SJCRH30 (cell line): ENCODE data around the gene UGT1A6. TPM values are rescaled to one million over a fixed set of nuclear protein-coding genes. Genes with fewer than 3 reads are reported as not detected.
"Not testable (repeated sequence)": the region's sequence is repeated elsewhere in the genome, so short reads cannot be mapped to it uniquely, and the experiment has no call there.

Experiments used
- DNase-seq, 2 experiments: peaks; one replicate each; pipeline ENCODE4 v3.0.0-alpha.2; 2015 to 2020
- H3K27ac ChIP-seq: fragments of 250-450 bp; sonication (Bioruptor Pico); 2 replicates; pipeline ENCODE4 v1.5.1; 2020; ENCODE audit warnings: mild to moderate bottlenecking, moderate library complexity
- H3K27me3 ChIP-seq: fragments of 250-450 bp; sonication (Bioruptor Pico); 2 replicates; pipeline ENCODE4 v1.5.1; 2020; ENCODE audit warnings: mild to moderate bottlenecking, moderate library complexity
- H3K36me3 ChIP-seq: fragments of 250-450 bp; sonication (Bioruptor Pico); 2 replicates; pipeline ENCODE4 v1.5.1; 2020; ENCODE audit warnings: mild to moderate bottlenecking, moderate library complexity
- H3K4me1 ChIP-seq: fragments of 250-450 bp; sonication (Bioruptor Pico); 2 replicates; pipeline ENCODE4 v1.5.1; 2020; ENCODE audit warnings: mild to moderate bottlenecking, moderate library complexity
- H3K4me3 ChIP-seq: fragments of 250-450 bp; sonication (Bioruptor Pico); 2 replicates; pipeline ENCODE4 v1.5.1; 2020; ENCODE audit warnings: mild to moderate bottlenecking, moderate library complexity
- H3K9me3 ChIP-seq: fragments of 250-450 bp; sonication (Bioruptor Pico); replicated peaks from 2 replicates; pipeline ENCODE4 v1.5.1; 2020; ENCODE audit warnings: mild to moderate bottlenecking, moderate library complexity
- total RNA-seq: library from RNA; depleted of rRNA; stranded (reverse); fragments of >200 nt; shearing (Covaris generic); gene quantifications from 2 replicates; pipeline ENCODE4 v1.2.3, GENCODE V29; 2014

The UGT1A6 gene
- total RNA-seq, 1 experiment from 2014 or later = not detected

DNA sequence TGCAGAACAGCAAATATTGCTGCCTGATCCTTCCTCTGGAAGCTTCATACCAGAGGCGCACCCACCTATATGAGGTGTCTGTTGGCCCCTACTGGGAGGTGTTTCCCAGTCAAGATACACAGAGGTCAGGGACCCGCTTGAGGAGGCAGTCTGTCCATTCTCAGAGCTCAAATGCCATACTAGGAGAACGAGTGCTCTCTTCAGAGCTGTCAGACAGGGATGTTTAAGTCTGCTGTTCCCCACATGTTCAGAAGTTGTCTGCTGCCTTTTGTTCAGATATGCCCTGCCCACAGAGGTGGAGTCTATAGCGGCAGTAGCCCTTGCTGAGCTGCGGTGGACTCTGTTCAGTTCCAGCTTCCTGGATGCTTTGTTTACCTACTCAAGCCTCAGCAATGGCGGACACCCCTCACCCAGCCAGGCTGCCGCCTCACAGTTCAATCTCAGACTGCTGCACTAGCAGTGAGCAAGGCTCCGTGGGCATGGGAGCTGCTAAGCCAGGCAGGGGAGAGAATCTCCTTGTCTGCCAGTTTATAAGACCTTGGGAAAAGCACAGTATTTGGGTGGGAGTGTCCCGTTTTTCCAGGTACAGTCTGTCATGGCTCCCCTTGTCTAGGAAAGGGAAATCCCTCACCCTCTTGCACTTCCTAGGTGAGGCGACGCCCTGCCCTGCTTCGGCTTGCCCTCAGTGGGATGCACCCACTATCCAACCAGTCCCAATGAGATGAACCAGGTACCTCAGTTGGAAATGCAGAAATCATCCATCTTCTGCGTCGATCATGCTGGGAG lies 44.4 kb downstream of the UGT1A6 start:
- H3K27me3 ChIP-seq, H3K9me3 ChIP-seq, H3K4me3 ChIP-seq, H3K27ac ChIP-seq, H3K36me3 ChIP-seq, DNase-seq, H3K4me1 ChIP-seq: not testable (repeated sequence)

DNA sequence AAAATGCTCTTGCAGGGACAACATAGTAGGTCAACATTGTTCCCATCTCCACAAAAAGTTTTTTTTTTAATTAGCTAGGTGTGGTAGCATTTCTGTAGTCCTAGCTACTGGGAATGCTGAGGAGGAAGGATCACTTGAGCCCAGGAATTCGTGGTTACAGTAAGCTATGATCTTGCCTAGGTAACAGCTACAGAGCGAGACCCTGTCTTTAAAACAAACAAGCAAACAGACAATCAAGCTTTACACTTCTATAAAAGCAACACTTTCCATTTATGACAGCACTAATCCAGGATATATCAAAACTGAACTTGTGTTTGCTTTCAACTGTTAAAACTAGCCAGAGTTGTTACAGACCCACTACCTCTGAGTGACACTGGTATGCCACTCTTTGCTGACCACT lies 48.2 kb downstream of the UGT1A6 start:
- Histone ChIP-seq H3K4me1 (no peaks in the 10 kb centered on the region; the same call in 1 of the 2 replicates), H3K9me3 (no peaks in the 10 kb centered on the region), H3K27ac (no peak overlapping the region), H3K4me3 (no peak overlapping the region), H3K27me3 (no peaks in the 10 kb centered on the region), H3K36me3 (no peaks in the 10 kb centered on the region)
- DNase-seq = no peak

DNA sequence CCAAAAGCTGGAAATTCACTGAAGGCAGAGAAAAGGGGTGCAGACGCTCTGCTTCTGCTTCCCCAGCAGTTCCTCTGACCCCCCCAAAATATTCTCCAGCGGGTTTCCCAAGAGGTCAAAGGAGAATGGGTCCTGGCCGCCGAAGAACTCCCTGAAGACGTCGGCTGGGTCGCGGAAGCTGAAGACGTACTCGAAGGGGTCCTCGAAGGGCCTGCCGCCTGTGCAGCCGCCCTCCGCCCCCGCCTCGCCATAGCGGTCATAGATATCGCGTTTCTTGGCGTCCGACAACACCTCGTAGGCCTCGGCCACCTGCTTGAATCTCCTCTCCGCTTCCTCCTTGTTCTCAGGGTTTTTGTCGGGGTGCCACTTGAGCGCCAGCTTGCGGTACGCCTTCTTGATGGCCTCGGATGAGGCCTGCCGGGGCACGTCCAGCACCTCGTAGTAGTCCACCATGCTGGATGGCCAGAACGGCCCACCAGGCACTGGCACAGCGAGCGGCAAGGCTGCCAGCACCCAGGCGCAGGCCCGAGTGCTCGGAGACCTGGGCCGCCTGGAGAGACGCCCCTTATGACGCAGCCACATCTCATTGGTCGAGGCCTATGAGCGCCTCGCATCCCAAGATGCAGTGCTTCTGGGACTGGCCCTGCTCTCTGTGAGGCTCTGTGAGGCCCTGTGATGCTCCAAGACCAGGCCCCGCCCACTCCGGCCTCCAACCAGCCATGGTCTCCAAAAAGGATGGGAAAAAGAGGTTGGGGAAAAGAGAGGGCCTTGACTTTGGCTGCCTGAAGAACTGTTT lies 51.0 kb downstream of the UGT1A6 start:
- Histone ChIP-seq H3K9me3 (no peaks in the 10 kb centered on the region; the same call in 1 of the 2 replicates), H3K27me3 (no peaks in the 10 kb centered on the region), H3K4me1 (peaks cover 6% of the 10 kb centered on the region; the same call in 1 of the 2 replicates), H3K27ac (no peak overlapping the region), H3K4me3 (no peak overlapping the region), H3K36me3 (no peaks in the 10 kb centered on the region)
- no peak for DNase-seq

DNA sequence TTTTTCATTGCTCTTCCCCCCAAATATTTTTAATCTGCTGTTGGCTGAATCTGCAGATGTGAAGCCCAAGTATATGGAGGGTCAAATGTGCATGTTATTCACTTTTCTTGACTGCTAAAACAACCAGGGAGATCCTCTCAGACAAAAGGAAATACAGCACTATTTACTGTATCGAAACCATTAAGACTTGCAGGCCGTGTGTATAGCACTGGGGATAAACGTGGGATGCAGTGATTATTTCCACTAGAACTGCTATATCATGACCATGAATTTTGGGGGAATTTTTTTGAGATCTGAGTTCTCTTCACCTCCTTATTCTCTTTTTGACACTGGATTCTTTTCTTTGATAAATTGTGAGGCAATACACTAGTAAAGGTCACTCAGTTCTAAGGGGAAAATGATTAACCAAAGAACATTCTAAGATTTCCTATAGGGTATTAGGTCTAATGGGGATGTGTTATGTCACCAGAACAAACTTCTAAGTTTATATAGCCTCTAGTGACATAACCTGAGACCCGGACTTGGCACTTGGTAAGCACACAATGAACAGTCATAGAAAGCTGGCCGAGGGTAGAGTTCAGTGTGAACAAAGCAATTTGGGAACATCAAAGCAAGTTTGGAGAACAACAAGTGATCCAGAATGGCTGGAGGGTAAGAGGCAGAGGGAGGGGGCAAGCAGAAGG lies 52.5 kb downstream of the UGT1A6 start:
- H3K4me1 ChIP-seq = peaks cover 6% of the 10 kb centered on the region; the same call in 1 of the 2 replicates
- DNase-seq = no peak

DNA sequence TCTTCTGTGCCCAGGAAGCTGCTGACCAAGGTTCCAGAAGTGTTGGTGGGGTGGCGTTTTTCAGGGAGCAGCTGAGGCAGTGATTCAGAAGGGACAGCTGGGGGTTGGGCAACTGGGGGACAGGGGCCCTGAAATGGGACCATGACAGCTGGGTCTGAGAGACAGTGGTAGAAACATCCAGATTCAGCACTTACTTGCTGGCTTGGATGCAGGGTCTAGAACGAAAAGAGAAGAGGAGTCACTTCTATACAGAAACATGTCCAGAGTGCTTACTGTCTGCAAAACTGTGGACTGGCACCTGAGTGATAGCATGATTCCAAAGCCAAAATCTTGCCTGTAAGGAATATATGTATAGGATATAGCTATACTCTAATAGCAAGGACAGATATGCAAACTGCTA lies 53.1 kb downstream of the UGT1A6 start:
- not testable (repeated sequence) for H3K4me1 ChIP-seq, H3K27ac ChIP-seq, H3K36me3 ChIP-seq, H3K4me3 ChIP-seq, H3K9me3 ChIP-seq, H3K27me3 ChIP-seq, DNase-seq

More for the DNA sequence above, 52.5 kb downstream of the UGT1A6 start:
- Histone ChIP-seq H3K27ac (no peak overlapping the region), H3K36me3 (no peaks in the 10 kb centered on the region), H3K27me3 (no peaks in the 10 kb centered on the region), H3K9me3 (no peaks in the 10 kb centered on the region; the same call in none of the 2 replicates), H3K4me3 (no peak overlapping the region)

DNA sequence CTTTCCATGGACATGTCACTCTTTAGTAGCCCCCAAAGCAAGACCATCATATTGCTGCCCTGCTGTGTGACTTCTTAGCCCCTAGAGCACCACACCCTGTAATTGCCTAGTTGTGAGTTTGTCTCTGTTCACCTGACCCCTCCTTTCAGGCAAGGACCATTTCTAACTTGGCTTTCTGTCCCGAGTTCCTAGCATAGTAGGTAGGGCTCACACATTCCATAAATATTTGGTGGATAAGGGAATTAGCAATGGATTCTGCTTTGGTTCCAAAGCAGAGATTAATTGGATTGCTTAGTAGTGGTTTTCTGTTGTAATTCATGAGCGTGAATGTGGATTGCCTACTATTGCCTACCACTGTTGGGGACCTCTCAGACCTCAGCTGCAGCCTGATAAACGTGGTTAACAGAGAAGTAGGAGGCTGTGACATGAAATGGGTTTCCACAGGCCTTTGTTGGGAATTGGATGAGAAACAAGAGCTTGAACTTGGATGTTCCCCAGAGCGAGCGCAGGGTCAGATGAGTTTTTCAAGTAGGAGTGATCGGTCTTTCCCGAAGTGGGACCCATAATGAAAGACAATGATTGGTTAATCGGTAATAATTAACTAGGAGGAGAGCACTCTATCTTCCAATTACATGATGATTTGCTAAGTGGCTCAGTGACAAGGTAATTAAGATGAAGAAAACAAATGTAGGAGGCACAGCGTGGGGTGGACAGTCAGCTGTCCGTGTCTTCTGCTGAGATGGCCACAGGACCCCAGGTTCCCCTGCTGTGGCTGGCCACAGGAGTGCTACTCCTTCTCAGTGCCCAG lies 54.0 kb downstream of the UGT1A6 start:
- Histone ChIP-seq H3K36me3 (no peaks in the 10 kb centered on the region), H3K9me3 (peaks cover 5% of the 10 kb centered on the region), H3K4me3 (no peak overlapping the region), H3K4me1 (peaks cover 6% of the 10 kb centered on the region; the same call in 1 of the 2 replicates), H3K27me3 (no peaks in the 10 kb centered on the region), H3K27ac (no peak overlapping the region)
- no peak for DNase-seq

DNA sequence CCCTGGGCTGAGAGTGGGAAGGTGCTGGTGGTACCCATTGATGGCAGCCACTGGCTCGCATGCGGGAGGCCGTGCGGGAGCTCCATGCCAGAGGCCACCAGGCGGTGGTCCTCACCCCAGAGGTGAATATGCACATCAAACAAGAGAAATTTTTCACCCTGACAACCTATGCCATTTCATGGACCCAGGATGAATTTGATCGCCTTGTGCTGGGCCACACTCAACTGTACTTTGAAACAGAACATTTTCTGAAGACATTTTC lies 54.5 kb downstream of the UGT1A6 start:
- no peaks in the 10 kb centered on the region for H3K36me3 ChIP-seq
- peaks cover 6% of the 10 kb centered on the region; the same call in 1 of the 2 replicates for H3K4me1 ChIP-seq
- H3K4me3 ChIP-seq = no peak overlapping the region
- no peaks in the 10 kb centered on the region for H3K27me3 ChIP-seq
- DNase-seq = no peak
- H3K9me3 ChIP-seq = peaks cover 5% of the 10 kb centered on the region
- no peak overlapping the region for H3K27ac ChIP-seq

DNA sequence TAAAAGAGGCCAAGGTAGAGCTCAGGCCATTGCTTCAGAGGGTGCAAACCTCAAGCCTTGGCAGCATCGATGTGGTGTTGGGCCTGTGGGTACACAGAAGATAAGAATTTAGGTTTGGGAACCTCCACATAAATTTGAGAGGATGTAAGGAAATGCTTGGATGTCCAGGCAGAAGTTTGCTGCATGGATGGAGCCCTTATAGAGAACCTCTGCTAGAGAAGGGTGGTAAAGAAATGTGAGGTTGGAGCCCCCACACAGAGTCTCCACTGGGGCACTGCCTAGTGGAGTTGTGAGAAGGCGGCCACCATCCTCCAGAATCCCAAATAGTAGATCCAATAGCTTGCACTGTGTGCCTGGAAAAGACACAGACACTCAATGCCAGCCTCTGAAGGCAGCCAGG lies 58.0 kb downstream of the UGT1A6 start:
- not testable (repeated sequence) for H3K27me3 ChIP-seq

DNA sequence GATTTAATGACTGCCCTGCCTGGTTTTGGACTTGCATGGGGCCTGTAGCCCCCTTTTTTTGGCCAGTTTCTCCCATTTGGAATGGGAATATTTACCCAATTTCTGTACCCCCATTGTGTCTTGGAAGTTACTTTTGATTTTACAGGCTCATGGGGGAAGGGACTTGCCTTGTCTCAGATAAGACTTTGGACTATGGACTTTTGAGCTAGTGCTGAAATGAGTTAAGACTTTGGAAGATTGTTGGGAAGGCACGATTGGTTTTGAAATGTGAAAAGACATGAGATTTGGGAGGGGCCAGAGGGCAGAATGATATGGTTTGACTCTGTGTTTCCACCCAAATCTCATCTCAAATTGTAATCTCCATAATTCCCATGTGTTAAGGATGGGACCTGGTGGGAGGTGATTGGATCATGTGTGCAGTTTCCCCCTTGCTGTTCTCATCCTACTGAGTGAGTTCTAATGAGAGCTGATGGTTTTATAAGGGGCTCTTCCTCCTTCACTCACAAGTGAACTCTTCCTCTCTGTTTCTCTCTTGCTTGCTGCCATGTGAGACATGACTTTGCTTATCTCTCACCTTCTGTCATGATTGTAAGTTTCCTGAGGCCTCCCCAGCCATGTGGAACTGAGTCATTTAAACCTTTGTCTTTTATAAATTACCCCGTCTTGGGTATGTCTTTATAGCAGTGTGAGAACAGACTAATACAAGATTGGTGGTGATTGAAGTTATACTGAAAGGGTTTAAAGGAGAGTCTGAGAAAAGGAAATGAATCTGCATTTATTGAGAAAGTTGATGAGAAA lies 58.7 kb downstream of the UGT1A6 start:
- H3K9me3 ChIP-seq, H3K36me3 ChIP-seq, H3K4me3 ChIP-seq, H3K27me3 ChIP-seq, H3K4me1 ChIP-seq, DNase-seq, H3K27ac ChIP-seq: not testable (repeated sequence)

More for the DNA sequence above, 58.0 kb downstream of the UGT1A6 start:
- H3K4me1 ChIP-seq, H3K27ac ChIP-seq, H3K9me3 ChIP-seq, H3K36me3 ChIP-seq, DNase-seq, H3K4me3 ChIP-seq: not testable (repeated sequence)

DNA sequence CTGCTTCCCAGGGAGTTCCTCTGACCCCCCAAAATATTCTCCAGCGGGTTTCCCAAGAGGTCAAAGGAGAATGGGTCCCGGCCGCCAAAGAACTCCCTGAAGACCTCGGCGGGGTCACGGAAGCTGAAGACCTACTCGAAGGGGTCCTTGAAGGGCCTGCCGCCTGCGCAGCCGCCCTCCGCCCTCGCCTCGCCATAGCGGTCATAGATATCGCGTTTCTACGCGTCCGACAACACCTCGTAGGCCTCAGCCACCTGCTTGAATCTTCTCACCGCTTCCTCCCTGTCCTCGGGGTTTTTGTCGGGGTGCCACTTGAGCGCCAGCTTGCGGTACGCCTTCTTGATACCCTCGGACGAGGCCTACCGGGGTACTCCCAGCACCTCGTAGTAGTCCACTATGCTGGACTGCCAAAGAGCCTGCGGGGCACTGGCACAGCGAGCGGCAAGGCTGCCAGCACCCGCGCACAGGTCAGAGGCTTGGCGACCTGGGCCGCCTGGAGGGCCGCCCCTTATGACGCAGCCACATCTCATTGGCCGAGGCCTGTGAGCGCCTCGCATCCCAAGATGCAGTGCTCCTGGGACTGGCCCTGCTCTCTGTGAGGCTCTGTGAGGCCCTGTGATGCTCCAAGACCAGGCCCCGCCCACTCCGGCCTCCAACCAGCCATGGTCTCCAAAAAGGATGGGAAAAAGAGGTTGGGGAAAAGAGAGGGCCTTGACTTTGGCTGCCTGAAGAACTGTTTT lies 62.4 kb downstream of the UGT1A6 start:
- Histone ChIP-seq H3K9me3 (peaks cover 5% of the 10 kb centered on the region; the same call in 1 of the 2 replicates), H3K4me1 (no peaks in the 10 kb centered on the region), H3K27me3 (no peaks in the 10 kb centered on the region), H3K36me3 (no peaks in the 10 kb centered on the region), H3K27ac (no peak overlapping the region), H3K4me3 (no peak overlapping the region)
- no peak for DNase-seq

DNA sequence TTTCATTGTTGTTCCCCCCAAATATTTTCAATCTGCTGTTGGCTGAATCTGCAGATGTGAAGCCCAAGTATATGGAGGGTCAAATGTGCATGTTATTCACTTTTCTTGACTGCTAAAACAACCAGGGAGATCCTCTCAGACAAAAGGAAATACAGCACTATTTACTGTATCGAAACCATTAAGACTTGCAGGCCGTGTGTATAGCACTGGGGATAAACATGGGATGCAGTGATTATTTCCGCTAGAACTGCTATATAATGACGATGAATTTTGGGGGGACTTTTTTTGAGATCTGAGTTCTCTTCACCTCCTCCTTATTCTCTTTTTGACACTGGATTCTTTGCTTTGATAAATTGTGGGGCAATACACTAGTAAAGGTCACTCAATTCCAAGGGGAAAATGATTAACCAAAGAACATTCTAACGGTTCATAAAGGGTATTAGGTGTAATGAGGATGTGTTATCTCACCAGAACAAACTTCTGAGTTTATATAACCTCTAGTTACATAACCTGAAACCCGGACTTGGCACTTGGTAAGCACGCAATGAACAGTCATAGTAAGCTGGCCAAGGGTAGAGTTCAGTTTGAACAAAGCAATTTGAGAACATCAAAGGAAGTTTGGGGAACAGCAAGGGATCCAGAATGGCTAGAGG lies 63.9 kb downstream of the UGT1A6 start:
- Histone ChIP-seq H3K4me3 (no peak overlapping the region), H3K27ac (no peak overlapping the region), H3K9me3 (no peaks in the 10 kb centered on the region), H3K36me3 (no peaks in the 10 kb centered on the region), H3K4me1 (no peaks in the 10 kb centered on the region), H3K27me3 (no peaks in the 10 kb centered on the region)
- no peak for DNase-seq

DNA sequence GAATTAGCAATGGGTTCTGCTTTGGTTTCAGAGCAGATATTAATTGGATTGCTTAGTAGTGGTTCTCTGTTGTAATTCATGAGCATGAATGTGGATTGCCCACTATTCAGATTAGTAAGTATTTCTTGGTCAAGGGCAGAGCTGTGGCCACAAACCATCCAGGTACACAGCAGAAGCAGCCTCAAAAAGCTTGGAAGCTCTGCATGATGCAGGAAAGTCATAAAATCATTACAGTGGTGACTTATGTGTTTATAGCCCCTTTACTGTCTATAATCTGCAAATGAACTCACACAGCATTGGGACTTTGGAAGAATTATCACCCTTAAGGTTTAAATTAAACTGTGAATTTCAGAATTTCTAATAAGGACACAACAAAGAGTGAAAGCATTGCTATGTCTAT lies 65.5 kb downstream of the UGT1A6 start:
- no peaks in the 10 kb centered on the region; the same call in 1 of the 2 replicates for H3K27me3 ChIP-seq
- H3K4me3 ChIP-seq = no peak overlapping the region
- no peaks in the 10 kb centered on the region for H3K4me1 ChIP-seq
- H3K27ac ChIP-seq = no peak overlapping the region
- no peak for DNase-seq
- no peaks in the 10 kb centered on the region for H3K36me3 ChIP-seq
- H3K9me3 ChIP-seq = no peaks in the 10 kb centered on the region

DNA sequence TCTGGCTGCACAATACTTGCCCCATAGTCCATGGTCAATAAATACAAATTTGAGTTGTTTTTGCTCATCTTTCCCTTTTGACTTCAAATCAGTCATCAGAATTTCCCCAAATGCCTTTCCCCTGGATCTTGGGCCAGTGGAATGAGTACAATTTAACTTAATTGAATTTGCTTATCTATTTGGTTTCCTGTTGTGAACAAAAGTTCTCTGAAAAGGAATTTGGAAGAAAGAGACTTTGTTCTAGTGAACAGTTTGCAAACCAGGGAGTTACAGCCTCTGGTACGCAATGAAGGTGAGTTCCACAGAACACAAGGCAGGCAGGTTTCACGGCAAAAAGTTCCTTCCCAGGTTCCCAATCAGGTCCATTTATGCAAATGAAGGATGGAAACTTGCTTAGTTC lies 66.2 kb downstream of the UGT1A6 start:
- Histone ChIP-seq H3K9me3 (no peaks in the 10 kb centered on the region), H3K4me3 (no peak overlapping the region), H3K27me3 (no peaks in the 10 kb centered on the region; the same call in 1 of the 2 replicates), H3K36me3 (no peaks in the 10 kb centered on the region), H3K27ac (no peak overlapping the region), H3K4me1 (no peaks in the 10 kb centered on the region)
- no peak for DNase-seq
